ENCODE data around the gene ZNF205. TPM values are rescaled to one million over a fixed set of nuclear protein-coding genes. Genes with fewer than 3 reads are reported as not detected.

Gene ZNF205
- total and polyA plus RNA-seq, 9 of the 15 experiments (the other 6 are each of a cell fraction or from before 2014, with no cell fraction given): 2.4 to 11.8 (median 5.1) TPM; not detected in 2

- ATAC-seq (no peak), DNase-seq (ENCODE audit: extremely low read depth in 1 of 4, low spot score in 3 of 4) (no peak), FAIRE-seq (no peak)
- POLR2A ChIA-PET: interaction anchor here (0.5 to 2.0 kb wide), 7 partner anchors 11 to 142 kb away, joined by 3 to 9 read pairs (median 3); no protein-coding TSS in a partner anchor
- Histone ChIP-seq H3K36me3 (ENCODE audit: control insufficient read depth, insufficient read depth, low read length) (peaks cover 21% of the 10 kb centered on the region; the same call in 2 of the 3 replicates), H3K4me2 (ENCODE audit: insufficient read depth, low read length) (peak overlapping the region; percentile 99), H3K79me2 (ENCODE audit: control insufficient read depth, insufficient read depth, low read length) (no peaks in the 10 kb centered on the region), H3K4me3 (0 out of 2 replicates have a peak overlapping the region, but pooled peaks have one; percentile 91), H2AFZ (ENCODE audit: low read depth, low read length) (no peak overlapping the region), H4K20me1 (replicated peaks; ENCODE audit: control insufficient read depth, insufficient read depth, low read length) (no peaks in the 10 kb centered on the region), H3K4me1 (replicated peaks in 1 of 2; ENCODE audit: control insufficient read depth in 2 of 2, insufficient read depth in 2 of 2, low read length in 2 of 2) (peaks cover 10 to 27% of the 10 kb centered on the region in 2 experiments), H3K9me1 (ENCODE audit: control insufficient read depth, insufficient read depth, low read length) (no peaks in the 10 kb centered on the region), H3K9ac (ENCODE audit: insufficient read depth in 1 of 2, low read depth in 2 of 2, low read length in 2 of 2) (peak overlapping the region; percentile 69 to 98; a peak in 2 of 4 replicates), H3K9me3 (replicated peaks; ENCODE audit: control insufficient read depth, insufficient read depth, low read depth, low read length) (no peaks in the 10 kb centered on the region), H3K27ac (ENCODE audit: extremely low read depth, low read depth, low read length) (no peak overlapping the region), H3K27me3 (ENCODE audit: control insufficient read depth in 2 of 2, insufficient read depth in 2 of 2, low read length in 2 of 2) (no peaks in the 10 kb centered on the region)
- CTCF ChIA-PET (ENCODE audit: low intra/inter-chr PET ratio): no interaction called here
- in situ Hi-C loops (cut with MboI) (no loop called here), intact Hi-C loops (cut with micrococcal nuclease) (no loop called here)
- no peak for TF ChIP-seq NBN (IDR thresholded peaks at IDR 0.05; ENCODE audit: low read depth)
- TF ChIP-seq FOXM1 (IDR thresholded peaks at IDR 0.05; ENCODE audit: low read depth): no peak
- no peak for TF ChIP-seq FOXM1 (CRISPR knock-in tag; IDR thresholded peaks at IDR 0.05; ENCODE audit: low read depth)
- TF ChIP-seq CXXC5 (CRISPR knock-in tag; IDR thresholded peaks at IDR 0.05): no peak
- no peak for TF ChIP-seq HCFC1 (IDR thresholded peaks at IDR 0.05; ENCODE audit: low read depth, low read length)
- TF ChIP-seq MBD2 (IDR thresholded peaks at IDR 0.05; ENCODE audit: borderline replicate concordance, low read depth): no peak
- peak; percentile 82 for TF ChIP-seq ZNF121 (CRISPR knock-in tag; conservative IDR thresholded peaks at IDR 0.05)
- WGBS (ENCODE audit: insufficient coverage, low coverage, missing lambda C conversion rate): 47% methylated on average over 7 of the region's 8 CpGs
- BruUV-seq (replicated peaks): no TSS peak
Observed at GRCh38 chr16:3122926-3123570, 10.7 kb downstream of the ZNF205 start.
